ENCODE measurements around the gene NOX5.
"Not testable (repeated sequence)": the region's sequence is repeated elsewhere in the genome, so short reads cannot be mapped to it uniquely, and the experiment has no call there.

NOX5 gene

DNA sequence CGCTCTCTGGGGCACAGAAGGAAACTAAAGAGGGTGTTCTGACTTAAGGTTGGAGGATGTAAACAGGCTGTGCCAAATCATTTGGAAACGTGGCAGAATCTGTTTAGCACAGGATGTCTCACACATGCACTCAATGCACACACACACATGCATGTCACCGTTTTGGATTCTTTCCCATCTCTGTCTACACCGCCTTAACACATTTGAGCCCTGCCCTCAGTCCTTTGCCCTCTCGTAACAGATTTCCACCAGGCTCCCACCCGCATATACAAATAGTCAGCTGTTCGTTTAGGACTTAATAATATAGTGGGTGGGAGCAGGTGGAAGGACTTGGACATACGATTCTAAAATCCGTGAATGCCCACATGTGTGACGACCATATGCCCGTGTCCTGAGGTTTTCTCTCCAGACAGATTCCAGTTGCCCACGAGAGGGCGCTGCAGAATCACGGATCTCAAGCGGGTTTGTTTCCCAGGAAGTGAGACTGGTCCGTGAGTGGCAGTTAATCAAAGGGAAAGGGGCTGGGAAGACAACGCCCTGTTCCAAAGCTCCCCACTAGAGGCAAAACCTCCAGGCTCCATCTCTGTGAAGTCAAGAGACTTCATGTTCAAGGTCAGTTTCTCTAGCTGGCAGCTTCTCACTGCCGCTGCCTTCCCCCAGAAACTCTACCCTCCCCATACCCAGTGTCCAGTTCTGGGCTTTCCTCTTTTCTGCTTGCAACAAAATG lies 44.5 kb downstream of the NOX5 start:
- DNase-seq (ENCODE audit: low spot score): peak; percentile 75

DNA sequence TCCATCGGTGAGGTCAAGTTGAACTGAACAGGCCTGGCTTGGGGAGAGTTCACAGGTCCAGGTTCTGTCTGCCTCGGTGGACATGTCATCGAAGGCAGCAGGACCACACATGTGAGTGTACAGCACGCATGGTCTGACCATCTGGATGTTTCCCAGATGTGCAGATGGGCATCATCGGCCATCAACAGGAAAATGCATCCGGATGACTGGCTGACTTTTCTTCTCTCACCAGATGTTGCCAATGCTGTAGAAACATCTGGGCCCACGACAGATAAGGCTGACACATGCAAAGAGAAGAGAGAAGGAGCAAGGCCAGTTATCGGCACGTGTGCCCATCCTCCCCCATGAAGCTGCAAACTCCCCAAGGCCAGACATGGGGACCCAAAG lies 45.1 kb downstream of the NOX5 start:
- no peak for DNase-seq (ENCODE audit: low spot score)

- DNase-seq (ENCODE audit: low spot score): no peak
These were observed 45.6 kb downstream of the NOX5 start for GRCh38 chr15:69060041-69060481.

GRCh38 chr15:69060744-69061143 lies 46.2 kb downstream of the NOX5 start:
- DNase-seq (ENCODE audit: low spot score): peak; percentile 30

- DNase-seq (ENCODE audit: low spot score): no peak
These were observed 46.9 kb downstream of the NOX5 start for GRCh38 chr15:69061414-69061842.

GRCh38 chr15:69064649-69065048 lies 50.2 kb downstream of the NOX5 start:
- no peak for DNase-seq (ENCODE audit: low spot score)

DNA sequence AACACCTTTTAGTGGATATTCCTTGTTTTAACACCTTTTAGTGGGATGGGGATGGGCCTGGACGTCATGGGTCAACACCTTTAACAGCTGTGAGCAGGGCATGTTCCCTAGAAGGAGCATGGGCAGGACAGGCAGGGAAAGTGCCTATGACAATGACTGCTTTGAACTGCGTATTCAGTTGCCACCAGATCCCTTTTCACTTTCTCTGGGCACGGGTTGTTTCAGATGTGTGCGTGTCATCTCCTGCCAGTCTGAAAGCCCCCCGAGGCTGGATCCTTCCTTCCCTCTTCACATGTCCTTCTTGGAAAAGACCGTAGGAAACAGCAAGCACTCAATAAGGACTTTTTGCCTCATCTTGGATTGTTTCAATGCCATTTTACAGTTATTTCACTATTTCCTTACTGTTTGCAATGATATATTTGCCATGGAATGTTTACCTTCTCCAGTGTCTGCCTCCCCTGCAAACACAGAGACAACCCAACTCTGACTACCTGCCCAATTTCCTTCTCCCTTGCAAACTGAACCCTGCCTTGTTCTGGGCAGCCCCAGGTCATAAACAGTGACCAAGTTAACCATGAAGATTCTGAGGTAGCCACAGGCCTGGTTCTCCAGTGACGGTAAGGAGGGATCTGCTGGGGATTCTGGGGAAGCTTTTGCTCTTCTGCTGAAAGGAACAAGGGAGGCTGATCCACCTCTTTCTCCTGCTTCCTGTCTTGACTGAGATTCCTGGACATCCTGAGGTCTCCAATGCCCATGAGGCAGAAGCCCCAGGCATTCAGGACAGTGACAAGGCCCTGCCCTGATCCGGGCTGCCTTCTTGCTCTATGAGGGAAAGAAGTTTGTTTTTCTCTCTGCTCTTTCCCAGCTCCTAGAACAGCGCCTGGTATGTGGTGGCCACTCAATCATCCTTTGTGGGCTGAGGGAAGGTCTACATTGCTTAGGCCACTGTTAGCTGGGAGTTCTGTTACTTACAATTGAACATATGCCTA lies 51.8 kb downstream of the NOX5 start:
- no peak for DNase-seq (ENCODE audit: low spot score)

- DNase-seq (ENCODE audit: low spot score): no peak
These were observed 52.8 kb downstream of the NOX5 start for GRCh38 chr15:69067296-69067695.

- DNase-seq (ENCODE audit: low spot score): no peak
These were observed 53.7 kb downstream of the NOX5 start for GRCh38 chr15:69068157-69068556.

DNA sequence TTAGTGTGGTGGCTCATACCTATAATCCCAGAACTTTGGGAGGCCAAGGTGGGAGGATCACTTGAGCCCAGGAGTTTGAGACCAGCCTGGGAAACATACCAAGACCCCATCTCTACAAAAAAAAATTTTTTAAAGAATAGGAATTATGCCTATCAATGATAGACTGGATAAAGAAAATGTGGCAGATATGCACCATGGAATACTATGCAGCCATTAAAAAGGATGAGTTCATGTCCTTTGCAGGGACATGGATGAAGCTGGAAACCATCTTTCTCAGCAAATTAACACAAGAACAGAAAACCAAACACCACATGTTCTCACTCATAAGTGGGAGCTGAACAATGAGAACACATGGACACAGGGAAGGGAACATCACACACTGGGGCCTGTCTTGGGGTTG lies 54.8 kb downstream of the NOX5 start:
- not testable (repeated sequence) for DNase-seq (ENCODE audit: low spot score)

GRCh38 chr15:69069996-69070395 lies 55.5 kb downstream of the NOX5 start:
- no peak for DNase-seq (ENCODE audit: low spot score)

DNA sequence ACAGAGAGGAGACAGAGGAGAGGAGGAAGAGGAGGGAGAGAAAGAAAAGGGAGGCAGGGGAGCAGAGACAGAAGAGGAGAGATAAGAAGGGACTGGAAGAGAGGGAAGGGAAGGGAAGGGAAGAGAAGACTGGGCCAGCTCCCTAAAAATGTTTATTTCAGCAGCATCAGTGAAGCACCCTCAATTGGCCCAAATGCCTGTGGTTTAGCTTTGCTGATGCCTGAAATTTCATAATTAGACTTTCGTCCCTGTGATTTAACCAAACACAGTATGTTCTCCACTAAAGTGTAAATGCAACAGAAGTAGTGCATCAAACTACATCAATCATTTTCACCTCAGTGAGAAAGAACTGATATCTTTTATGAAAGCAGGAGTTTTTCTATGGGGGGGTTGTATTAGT lies 55.9 kb downstream of the NOX5 start:
- no peak for DNase-seq (ENCODE audit: low spot score)

DNA sequence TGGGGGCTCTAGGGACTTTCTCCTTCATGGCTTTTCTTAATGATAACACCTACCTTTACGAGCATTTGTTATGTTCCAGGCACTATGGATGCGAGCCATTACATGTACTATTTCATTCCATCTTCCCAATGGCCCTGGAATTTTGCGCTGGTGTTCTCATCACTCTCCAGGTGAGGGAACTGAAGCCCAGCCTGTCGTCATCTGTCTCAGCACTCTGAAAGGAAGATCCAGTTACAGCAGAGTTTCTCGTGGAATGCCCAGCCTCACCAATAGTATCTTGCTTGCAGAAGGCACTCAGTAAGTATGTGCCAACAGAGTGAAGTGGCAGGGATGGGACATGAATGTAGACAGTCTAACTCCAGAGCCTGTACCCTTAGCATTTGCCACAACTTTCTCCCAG lies 56.8 kb downstream of the NOX5 start:
- DNase-seq (ENCODE audit: low spot score): no peak

GRCh38 chr15:69072906-69073305 lies 58.4 kb downstream of the NOX5 start:
- DNase-seq (ENCODE audit: low spot score): no peak

DNA sequence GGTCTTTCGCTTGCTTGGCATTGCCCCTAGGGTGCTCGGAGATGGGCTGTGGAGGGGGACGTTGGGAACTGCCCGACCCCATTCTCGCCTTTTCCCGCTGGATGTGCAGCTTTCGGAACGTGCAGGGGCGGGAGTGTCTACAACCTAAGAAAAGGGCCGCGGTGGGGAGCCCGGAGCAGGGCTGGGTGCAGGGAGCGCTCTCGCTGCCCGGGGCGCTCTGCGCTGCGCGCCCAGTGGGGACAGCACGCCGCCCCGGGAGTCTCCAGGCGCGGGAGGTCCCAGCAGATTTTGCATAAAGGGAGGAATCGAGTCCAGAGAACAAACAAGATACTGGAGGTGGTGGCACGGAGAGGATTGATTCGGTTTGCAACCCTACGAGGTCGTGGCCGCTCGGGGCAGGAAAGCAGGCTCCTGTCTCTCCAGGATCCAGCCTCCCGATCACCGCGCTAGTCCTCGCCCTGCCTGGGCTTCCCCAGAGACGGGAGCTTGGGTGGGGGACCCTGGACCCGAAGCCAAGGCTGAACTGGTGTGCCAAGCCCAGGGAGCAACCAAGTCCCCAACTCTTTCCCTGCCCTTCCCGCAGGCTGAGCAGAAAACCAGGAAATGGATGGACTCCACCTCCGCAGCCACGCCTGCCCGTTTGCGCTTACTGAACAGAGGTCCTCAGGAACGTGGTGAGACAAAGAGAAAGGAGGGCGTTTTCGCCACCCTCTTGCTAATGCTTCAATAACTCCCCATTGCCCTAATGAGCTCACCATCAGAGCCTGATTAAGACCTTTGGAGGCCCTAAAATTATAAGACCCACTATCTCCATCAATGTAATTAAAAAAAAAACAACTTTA lies 59.7 kb downstream of the NOX5 start:
- DNase-seq (ENCODE audit: low spot score): no peak

- DNase-seq (ENCODE audit: low spot score): no peak
These were observed 60.3 kb downstream of the NOX5 start for GRCh38 chr15:69074843-69075224.

DNA sequence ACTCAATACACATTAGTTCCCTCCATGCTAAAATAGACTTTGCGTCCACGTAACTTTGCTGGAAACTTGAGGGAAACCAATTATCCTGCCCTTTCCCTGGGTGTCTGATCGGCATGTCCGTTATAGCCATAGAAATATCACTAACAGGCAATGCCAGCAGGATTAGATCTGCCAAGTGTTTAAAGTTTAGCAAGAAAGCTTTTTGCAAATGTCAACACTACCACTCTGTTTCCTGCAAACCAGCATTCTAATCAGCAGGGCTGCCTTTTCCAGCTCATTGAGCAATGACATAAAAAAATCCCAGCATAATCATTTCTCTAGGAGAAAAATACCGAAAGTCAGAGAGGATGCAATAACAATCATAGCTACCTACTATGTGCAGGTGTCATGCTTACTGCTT lies 60.9 kb downstream of the NOX5 start:
- DNase-seq (ENCODE audit: low spot score): no peak

- DNase-seq (ENCODE audit: low spot score): no peak
These were observed 62.3 kb downstream of the NOX5 start for GRCh38 chr15:69076756-69077155.

GRCh38 chr15:69078638-69079037 lies 64.1 kb downstream of the NOX5 start:
- DNase-seq (ENCODE audit: low spot score): no peak

DNA sequence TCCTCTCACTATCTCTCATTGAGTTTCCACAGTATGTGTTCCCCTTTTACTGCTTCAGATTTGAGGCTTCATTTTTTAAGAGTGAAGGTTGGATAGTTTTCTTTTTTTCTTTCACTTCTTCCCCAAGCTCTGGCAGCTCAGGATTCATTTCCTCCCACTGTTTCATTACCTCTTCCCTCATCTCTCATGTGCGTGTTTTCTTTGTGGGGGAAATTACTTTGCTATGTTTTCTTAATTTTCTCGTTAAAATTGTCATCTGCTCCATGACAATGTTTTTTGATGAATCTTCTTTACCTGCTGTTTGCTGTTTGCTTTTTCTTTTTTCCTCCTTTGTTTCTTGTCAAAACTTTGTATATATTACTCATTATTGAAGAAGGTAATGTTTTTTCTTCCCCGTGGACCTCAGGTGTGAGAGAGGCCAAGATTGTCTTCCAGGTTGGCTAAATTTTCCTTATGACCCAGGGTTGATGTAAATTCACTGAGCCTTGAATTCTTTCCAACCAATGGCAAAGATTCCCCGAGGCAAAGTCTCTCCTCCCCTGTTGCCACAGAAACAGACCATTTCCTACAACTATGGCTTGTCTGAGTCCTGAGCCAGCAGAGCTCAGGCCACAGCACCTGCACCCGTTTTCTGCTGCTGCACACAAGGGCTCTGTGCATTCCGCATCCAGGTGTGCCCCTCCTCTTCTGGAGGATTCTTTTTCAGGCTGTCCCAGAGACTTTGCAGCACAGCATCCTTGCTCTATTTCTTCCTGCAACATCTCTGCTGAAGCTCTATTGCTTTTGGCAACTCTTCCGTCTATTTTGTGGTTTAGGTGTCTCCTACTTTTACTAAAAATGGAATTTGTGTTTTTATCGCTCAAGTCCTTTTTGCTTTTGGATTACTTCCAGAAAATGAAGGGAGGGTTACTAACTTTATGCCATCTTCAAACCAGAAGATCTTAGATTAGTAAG lies 66.1 kb downstream of the NOX5 start:
- no peak for DNase-seq (ENCODE audit: low spot score)

Data from CD4-positive, alpha-beta T cell treated with Interleukin-2 at 100 ng/mL for 4 hours (primary cell).